HuH-7.5 (cell line): ENCODE results near the gene SLC5A2.
"Not testable (repeated sequence)": the region's sequence is repeated elsewhere in the genome, so short reads cannot be mapped to it uniquely, and the experiment has no call there.

Experiments
- DNase-seq: peaks from one replicate; pipeline ENCODE4 v3.0.0; 2011; ENCODE audit warnings: low spot score

SLC5A2 gene

GRCh38 chr16:31498493-31498892 lies 15.6 kb downstream of the SLC5A2 start:
- DNase-seq, result no peak

DNA sequence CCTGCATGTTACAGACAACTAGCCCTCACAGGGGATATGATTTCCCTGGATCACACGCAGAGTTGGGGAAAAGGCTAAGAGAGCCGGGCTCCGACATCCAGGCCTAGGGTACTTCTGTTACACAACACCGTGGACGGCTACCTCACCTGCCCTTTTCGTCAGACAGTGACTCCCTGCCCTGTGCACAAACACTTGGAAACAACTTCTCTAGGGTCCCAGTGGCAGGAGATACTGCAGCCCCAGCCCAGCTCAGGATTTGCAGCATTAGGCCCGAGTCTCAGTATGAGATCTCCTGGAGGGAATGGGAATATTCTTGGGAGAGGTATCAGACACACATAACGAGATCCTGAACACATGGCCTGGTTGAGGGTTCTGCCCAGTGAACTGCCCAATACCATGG lies 17.0 kb downstream of the SLC5A2 start:
- no peak for DNase-seq

DNA sequence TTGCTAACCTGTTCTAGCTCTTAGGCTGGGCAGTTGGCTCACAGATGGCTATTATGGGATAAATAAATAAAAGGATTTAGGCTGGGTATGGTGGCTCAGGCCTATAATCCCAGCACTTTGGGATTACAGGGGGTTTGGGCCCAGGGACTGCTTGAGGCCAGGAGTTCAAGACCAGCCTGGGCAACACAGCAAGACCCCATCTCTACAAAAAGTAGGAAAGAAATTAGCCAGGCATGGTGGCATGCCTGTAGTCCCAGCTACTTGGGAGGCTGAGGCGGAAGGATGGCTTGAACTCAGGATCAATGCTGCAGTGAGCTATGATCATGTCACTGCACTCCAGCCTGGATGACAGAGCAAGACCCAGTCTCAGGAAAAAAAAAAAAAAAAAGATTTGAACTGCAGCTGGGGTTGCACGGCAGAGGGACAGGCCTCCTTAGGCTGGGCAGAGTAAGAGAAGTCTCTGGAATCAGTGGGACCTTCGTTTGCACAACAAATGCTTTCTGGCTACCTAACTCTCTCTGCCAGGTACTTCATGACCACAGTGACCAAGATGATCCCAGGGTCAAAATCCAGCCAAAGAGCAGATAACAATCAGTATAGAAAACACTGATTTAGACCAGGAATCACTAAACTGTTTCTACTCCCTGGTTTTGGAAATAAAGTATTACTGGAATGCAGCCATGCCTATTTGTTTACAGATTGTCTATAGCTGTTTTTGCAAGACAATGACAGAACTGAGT lies 18.5 kb downstream of the SLC5A2 start:
- DNase-seq, result no peak

DNA sequence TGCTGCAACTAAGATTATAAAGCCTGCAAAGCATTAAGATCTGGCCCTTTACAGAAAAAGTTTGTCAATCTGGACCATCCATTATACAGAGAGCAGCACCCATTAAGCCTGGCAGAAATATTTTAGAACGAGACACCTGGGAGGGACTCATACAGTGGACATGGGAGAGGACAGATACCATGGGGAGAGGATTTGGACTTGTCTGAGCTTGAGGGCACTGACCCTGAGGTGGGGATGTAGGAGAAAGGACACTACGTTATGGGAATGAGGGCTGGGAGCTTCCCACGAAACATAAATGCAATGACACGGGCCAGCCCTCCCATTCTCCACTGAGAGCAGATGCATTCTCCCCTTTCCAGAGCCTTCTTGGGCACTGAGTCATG lies 19.0 kb downstream of the SLC5A2 start:
- DNase-seq, result no peak

DNA sequence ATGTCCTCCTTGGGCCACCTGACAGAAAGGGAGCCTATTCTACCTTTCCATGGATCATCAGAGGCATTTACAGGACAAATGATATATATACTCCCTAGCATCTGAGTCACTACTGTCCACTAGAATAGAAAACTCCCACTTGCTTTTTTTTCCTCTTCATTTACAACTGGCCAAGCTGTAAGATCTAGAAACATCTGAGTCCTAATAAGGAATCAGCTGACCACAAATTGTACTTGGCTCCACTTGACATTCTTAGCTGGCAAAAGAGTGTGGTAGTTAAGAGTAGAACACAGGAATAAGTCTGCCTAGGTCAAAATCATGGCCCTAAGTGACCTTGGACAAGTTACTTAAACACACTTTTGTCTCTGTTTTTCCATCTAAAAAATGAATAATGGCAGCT lies 20.1 kb downstream of the SLC5A2 start:
- no peak for DNase-seq

DNA sequence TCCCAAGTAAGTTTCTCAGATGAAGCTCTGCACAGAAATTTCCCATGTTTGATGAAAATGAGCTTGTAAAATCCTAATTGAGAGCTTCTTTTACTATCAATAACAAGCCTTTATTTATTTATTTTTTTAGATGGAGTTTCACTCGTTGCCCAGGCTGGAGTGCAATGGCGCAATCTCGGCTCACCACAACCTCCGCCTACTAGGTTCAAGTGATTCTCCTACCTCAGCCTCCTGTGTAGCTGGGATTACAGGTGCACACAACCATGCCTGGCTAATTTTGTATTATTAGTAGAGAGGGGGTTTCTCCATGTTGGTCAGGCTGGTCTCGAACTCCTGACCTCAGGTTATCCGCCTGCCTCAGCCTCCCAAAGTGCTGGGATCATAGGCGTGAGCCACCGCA lies 20.6 kb downstream of the SLC5A2 start:
- not testable (repeated sequence) for DNase-seq

GRCh38 chr16:31504159-31504558 lies 21.2 kb downstream of the SLC5A2 start:
- DNase-seq, result no peak

DNA sequence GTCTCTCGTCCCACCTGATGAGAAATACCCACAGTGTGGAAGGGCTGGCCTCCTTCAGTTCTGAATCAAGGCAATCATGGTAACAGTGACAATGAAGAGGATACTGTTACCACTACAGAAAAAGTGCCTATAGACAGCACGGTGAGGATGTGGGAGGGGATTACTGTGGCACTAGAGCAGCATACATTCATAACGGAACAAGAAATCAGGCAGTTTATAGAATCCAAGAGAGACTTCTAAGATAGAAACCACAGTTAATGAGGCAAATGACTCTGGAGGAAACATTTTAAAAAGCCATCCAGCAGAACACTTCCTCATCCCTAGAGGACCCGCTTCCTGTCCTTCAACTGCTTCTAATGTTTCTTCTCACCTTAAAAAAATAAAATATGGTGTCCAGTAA lies 22.6 kb downstream of the SLC5A2 start:
- no peak for DNase-seq

GRCh38 chr16:31507617-31507928 lies 24.6 kb downstream of the SLC5A2 start:
- no peak for DNase-seq

DNA sequence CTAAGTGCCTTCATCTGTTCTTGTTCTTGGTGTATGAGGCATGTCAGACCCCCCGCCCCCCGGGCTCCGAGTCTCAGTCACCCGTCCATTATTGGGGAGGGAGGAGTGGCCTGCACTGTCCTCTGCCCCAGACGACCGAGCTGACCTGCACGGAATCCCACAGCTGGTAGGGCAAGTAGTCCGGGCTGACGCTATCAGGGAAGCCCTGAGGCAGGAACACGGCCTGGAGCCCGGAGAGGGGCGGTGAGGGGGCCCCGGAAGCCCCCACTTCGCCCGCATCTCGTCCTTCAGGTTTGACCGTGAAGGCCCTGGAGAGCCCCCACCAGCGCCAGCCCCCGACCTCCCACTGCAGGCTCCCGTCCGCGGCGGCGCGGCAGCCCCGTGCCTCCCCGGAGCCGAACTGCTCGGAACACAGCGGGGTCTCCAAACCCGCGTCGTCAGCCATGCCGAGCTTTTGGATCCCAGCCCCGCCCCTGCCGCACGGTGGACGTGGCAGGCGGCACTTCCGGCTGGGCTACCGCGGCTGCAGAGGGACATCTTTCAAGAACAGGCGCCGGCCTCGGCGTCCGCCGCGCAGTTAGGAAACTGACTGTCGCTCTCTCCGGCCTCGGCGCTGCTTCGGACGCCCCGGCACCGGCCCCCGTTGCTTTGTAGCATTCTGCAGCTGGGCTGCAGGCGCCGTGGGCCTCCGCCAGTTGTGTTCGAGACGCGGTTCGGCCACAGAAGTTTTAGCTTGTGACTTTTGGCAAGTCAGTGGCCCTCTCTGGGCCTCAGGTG lies 25.2 kb downstream of the SLC5A2 start, which contains the start of gene RUSF1:
Gene RUSF1 (minus strand): TSS at position 463 of the 777 bp plus-strand sequence. CDS start 18 bp downstream, at position 445.
- DNase-seq, result peak; percentile 76

- DNase-seq, result no peak
Measured at GRCh38 chr16:31508706-31509195, 25.8 kb downstream of the SLC5A2 start.

DNA sequence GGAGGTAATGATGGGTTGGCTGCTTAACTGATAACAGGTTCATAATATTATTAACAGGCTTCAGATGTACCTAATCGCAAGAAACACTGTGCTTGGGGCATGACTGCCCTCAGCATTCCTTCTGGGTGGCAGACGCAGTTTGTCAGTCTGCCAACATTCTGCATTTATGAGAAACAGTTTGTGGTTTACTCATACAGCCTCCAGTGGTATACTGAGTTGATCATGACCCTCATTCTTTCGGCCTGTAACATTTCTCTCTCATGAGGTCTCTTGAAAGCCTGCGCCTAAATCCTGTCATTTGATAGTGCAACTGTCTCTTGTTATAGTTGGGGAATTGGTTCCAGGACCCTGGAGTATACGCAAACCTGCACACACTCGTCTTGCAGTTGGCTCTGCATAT lies 30.2 kb downstream of the SLC5A2 start:
- no peak for DNase-seq

- DNase-seq, result no peak
Measured at GRCh38 chr16:31513884-31514283, 31.0 kb downstream of the SLC5A2 start.

- DNase-seq, result no peak
Measured at GRCh38 chr16:31517800-31518402, 35.0 kb downstream of the SLC5A2 start.

GRCh38 chr16:31519759-31520431 lies 37.0 kb downstream of the SLC5A2 start:
- no peak for DNase-seq

GRCh38 chr16:31521368-31521767 lies 38.4 kb downstream of the SLC5A2 start:
- DNase-seq, result no peak

GRCh38 chr16:31522071-31522470 lies 39.1 kb downstream of the SLC5A2 start:
- no peak for DNase-seq

GRCh38 chr16:31523768-31524167 lies 40.8 kb downstream of the SLC5A2 start:
- not testable (repeated sequence) for DNase-seq

- no peak for DNase-seq
Measured at GRCh38 chr16:31525113-31525512, 42.2 kb downstream of the SLC5A2 start.

GRCh38 chr16:31527734-31528274 lies 44.9 kb downstream of the SLC5A2 start, which contains the start of gene AHSP:
AHSP (plus strand) TSS chr16:31527900; CDS start chr16:31528140, 240 bp downstream.
- no peak for DNase-seq

GRCh38 chr16:31528523-31529107 lies 45.7 kb downstream of the SLC5A2 start:
- no peak for DNase-seq
